Parathyroid adenoma (tissue), 2 donors: ENCODE measurements around the gene C11orf24.
A peak's percentile ranks its signal among the peaks of the same experiment; 100 is the strongest.

ENCODE experiments used
- H2AFZ ChIP-seq: fragments of 300-600 bp; sonication (generic); one replicate; pipeline ENCODE4 v1.7.0; 2017; ENCODE audit warnings: antibody characterized with exemption, mild to moderate bottlenecking
- H3K27ac ChIP-seq: fragments of 300-600 bp; sonication (generic); one replicate; pipeline ENCODE4 v1.7.0; 2017
- H3K27me3 ChIP-seq: fragments of 300-600 bp; sonication (generic); one replicate; pipeline ENCODE4 v1.7.0; 2017; ENCODE audit warnings: low read length; ENCODE audit not compliant: control insufficient read depth, insufficient read depth
- H3K36me3 ChIP-seq: fragments of 300-600 bp; sonication (generic); one replicate; pipeline ENCODE4 v1.7.0; 2017; ENCODE audit warnings: low read length; ENCODE audit not compliant: control insufficient read depth, insufficient read depth
- H3K4me1 ChIP-seq: fragments of 300-600 bp; sonication (generic); one replicate; pipeline ENCODE4 v1.7.0; 2017; ENCODE audit warnings: control low read depth
- H3K4me2 ChIP-seq: fragments of 300-600 bp; sonication (generic); one replicate; pipeline ENCODE4 v1.7.0; 2017; ENCODE audit warnings: low read length
- H3K4me3 ChIP-seq: fragments of 300-600 bp; sonication (generic); one replicate; pipeline ENCODE4 v1.7.0; 2017; ENCODE audit warnings: low read depth, low read length
- H3K79me2 ChIP-seq: fragments of 300-600 bp; sonication (generic); one replicate; pipeline ENCODE4 v1.7.0; 2017; ENCODE audit warnings: control low read depth
- H3K9ac ChIP-seq: fragments of 300-600 bp; sonication (generic); one replicate; pipeline ENCODE4 v1.7.0; 2017; ENCODE audit warnings: mild to moderate bottlenecking
- H3K9me3 ChIP-seq: fragments of 300-600 bp; sonication (generic); one replicate; pipeline ENCODE4 v1.7.0; 2017; ENCODE audit warnings: low read length; ENCODE audit not compliant: control insufficient read depth
- CTCF ChIP-seq: fragments of 300-600 bp; sonication (generic); IDR thresholded peaks from one replicate; pipeline ENCODE4 v1.7.0; 2017; ENCODE audit warnings: antibody characterized with exemption, mild to moderate bottlenecking
- donor health status: primary hyperparathyroidism.

C11orf24 gene

GRCh38 chr11:68259122-68259959 is 12.4 kb downstream of the C11orf24 start:
- H3K27me3 ChIP-seq, result no peaks in the 10 kb centered on the region
- H3K27ac ChIP-seq, result no peak overlapping the region
- no peak overlapping the region for H3K4me2 ChIP-seq
- no peak overlapping the region for H2AFZ ChIP-seq
- no peaks in the 10 kb centered on the region for H3K79me2 ChIP-seq
- no peaks in the 10 kb centered on the region for H3K4me1 ChIP-seq
- TF ChIP-seq CTCF, result no peak
- H3K9ac ChIP-seq, result no peak overlapping the region
- no peak overlapping the region for H3K4me3 ChIP-seq
- no peaks in the 10 kb centered on the region for H3K36me3 ChIP-seq
- H3K9me3 ChIP-seq, result no peaks in the 10 kb centered on the region

- H2AFZ ChIP-seq, result no peak overlapping the region
- no peaks in the 10 kb centered on the region for H3K36me3 ChIP-seq
- no peaks in the 10 kb centered on the region for H3K79me2 ChIP-seq
- H3K27ac ChIP-seq, result no peak overlapping the region
- H3K27me3 ChIP-seq, result no peaks in the 10 kb centered on the region
- no peaks in the 10 kb centered on the region for H3K9me3 ChIP-seq
- no peak for TF ChIP-seq CTCF
- no peak overlapping the region for H3K9ac ChIP-seq
- H3K4me1 ChIP-seq, result no peaks in the 10 kb centered on the region
- no peak overlapping the region for H3K4me2 ChIP-seq
- no peak overlapping the region for H3K4me3 ChIP-seq
These were observed 13.4 kb downstream of the C11orf24 start for GRCh38 chr11:68258363-68258765.

GRCh38 chr11:68257477-68258362 is 14.1 kb downstream of the C11orf24 start:
- H3K4me1 ChIP-seq, result no peaks in the 10 kb centered on the region
- peak; percentile 82 for TF ChIP-seq CTCF
- no peak overlapping the region for H3K27ac ChIP-seq
- H3K79me2 ChIP-seq, result no peaks in the 10 kb centered on the region
- H3K27me3 ChIP-seq, result no peaks in the 10 kb centered on the region
- H3K36me3 ChIP-seq, result no peaks in the 10 kb centered on the region
- H3K4me3 ChIP-seq, result no peak overlapping the region
- H3K4me2 ChIP-seq, result no peak overlapping the region
- no peak overlapping the region for H3K9ac ChIP-seq
- peak overlapping the region; percentile 83 for H2AFZ ChIP-seq
- no peaks in the 10 kb centered on the region for H3K9me3 ChIP-seq

- H3K27me3 ChIP-seq, result no peaks in the 10 kb centered on the region
- H2AFZ ChIP-seq, result no peak overlapping the region
- H3K27ac ChIP-seq, result no peak overlapping the region
- no peaks in the 10 kb centered on the region for H3K9me3 ChIP-seq
- H3K4me1 ChIP-seq, result no peaks in the 10 kb centered on the region
- no peak overlapping the region for H3K4me2 ChIP-seq
- H3K9ac ChIP-seq, result no peak overlapping the region
- no peaks in the 10 kb centered on the region for H3K79me2 ChIP-seq
- no peaks in the 10 kb centered on the region for H3K36me3 ChIP-seq
- TF ChIP-seq CTCF, result no peak
- H3K4me3 ChIP-seq, result no peak overlapping the region
These were observed 15.4 kb downstream of the C11orf24 start for GRCh38 chr11:68256331-68256741.
